Measurements from ENCODE around the gene RBM8A. TPM values are rescaled to one million over a fixed set of nuclear protein-coding genes. Genes with fewer than 3 reads are reported as not detected.
A peak's percentile ranks its signal among the peaks of the same experiment; 100 is the strongest.

The RBM8A gene
- total and polyA plus RNA-seq, 2 experiments from 2014 or later = 282 to 289 TPM

- Histone ChIP-seq H3K4me3 (no peak overlapping the region), H3K36me3 (no peaks in the 10 kb centered on the region), H3K4me1 (ENCODE audit: low read depth) (peaks cover 16% of the 10 kb centered on the region), H3K27me3 (no peaks in the 10 kb centered on the region), H3K27ac (no peak overlapping the region), H3K9me3 (ENCODE audit: low read depth) (no peaks in the 10 kb centered on the region)
- DNase-seq (ENCODE audit: low read depth in 1 of 2, low spot score in 1 of 2) = no peak
- TF ChIP-seq, protein P1, sequence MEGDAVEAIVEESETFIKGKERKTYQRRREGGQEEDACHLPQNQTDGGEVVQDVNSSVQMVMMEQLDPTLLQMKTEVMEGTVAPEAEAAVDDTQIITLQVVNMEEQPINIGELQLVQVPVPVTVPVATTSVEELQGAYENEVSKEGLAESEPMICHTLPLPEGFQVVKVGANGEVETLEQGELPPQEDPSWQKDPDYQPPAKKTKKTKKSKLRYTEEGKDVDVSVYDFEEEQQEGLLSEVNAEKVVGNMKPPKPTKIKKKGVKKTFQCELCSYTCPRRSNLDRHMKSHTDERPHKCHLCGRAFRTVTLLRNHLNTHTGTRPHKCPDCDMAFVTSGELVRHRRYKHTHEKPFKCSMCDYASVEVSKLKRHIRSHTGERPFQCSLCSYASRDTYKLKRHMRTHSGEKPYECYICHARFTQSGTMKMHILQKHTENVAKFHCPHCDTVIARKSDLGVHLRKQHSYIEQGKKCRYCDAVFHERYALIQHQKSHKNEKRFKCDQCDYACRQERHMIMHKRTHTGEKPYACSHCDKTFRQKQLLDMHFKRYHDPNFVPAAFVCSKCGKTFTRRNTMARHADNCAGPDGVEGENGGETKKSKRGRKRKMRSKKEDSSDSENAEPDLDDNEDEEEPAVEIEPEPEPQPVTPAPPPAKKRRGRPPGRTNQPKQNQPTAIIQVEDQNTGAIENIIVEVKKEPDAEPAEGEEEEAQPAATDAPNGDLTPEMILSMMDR (IDR thresholded peaks at IDR 0.05; ENCODE audit: low read depth, low read length) = no peak
These were observed 40.0 kb upstream of the RBM8A start for GRCh38 chr1:145967288-145967687.

DNA sequence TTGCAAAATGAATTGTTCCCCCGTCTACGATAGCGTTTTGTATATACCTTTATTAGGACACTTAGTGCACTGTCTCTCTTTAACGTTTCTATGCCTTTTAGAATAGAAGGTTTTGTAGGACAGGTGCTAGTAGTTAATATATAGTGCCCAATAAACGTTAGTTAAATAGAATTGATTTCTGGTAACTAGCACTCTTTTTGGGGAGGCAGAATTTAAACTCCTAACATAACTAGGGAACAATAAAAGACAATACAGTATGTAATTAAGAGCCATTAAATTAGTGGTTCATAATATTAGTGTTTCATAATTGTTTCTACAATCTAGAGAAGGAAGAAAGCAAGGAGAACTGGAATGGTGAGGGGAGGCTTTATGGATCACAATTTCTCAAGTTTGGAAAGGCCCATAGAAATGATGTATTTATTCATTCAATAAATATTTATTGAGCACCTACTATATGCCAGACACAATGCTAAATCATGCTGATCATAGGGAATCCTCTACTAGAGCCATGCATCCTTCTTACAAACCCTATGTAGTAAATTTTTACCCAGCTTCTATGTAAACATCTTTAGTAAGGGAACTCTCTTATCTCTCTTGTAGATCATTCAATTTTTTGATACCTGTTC, 37.9 kb upstream of the RBM8A start:
- TF ChIP-seq, protein P1 (IDR thresholded peaks at IDR 0.05; ENCODE audit: low read depth, low read length) = no peak
- peak overlapping the region; percentile 84 for H3K27ac ChIP-seq
- peak overlapping the region; percentile 60 for H3K4me3 ChIP-seq

DNA sequence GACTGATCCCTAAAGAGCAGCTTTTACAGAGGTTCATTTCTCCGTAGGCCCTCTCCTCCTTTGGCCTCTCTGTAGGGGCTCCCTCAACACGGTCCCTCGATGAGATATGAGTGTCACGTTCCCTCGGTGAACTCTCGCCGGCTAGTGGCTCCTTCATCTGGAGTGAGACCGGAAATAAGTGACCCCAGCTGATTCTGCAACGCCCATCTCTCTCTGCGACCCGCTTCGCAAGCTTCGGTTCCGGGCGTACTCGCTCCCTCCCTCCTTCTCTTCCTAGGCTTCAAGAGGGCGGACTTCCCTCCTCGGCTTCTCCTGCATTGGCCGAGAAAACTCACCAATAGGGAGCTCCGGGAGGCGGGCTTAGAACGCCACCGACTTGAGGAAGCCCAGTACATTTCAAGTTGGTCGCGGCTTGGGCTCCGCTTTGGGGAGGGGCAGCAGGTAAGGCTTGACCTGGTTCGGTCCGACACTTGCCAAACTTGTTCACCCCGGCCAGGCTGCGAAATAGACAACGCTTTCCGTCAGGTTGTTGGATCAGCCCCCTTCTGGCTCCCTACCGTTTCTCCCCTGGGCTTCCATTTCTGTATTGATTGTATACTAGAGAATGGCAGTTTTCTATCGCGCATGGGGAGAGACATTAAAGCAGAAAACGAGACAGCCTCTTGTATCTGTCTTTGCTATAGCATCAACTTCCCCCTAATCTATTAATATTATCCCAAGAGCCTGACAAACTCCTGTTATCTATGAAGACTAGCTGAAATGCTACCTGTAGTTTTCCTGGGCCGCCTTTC, 37.2 kb upstream of the RBM8A start, which contains the start of the genes ANKRD34A and POLR3GL:
Gene ANKRD34A (minus strand): TSS at position 248 of the 791 bp plus-strand sequence. CDS start 2,816 bp downstream, outside the sequence.
Gene POLR3GL (plus strand): TSS at position 363 of the 791 bp plus-strand sequence. CDS start 10,176 bp downstream, outside the sequence.
- TF ChIP-seq, protein P1 (IDR thresholded peaks at IDR 0.05; ENCODE audit: low read depth, low read length) = no peak
- H3K4me1 ChIP-seq (ENCODE audit: low read depth) = peaks cover 27% of the 10 kb centered on the region
- no peaks in the 10 kb centered on the region for H3K36me3 ChIP-seq
- DNase-seq (ENCODE audit: low read depth in 1 of 2, low spot score in 1 of 2) = peak; percentile 91 to 97
- no peaks in the 10 kb centered on the region for H3K27me3 ChIP-seq
- H3K9me3 ChIP-seq (ENCODE audit: low read depth) = no peaks in the 10 kb centered on the region
- peak within 1 kb of the TSS; percentile 60 for H3K4me3 ChIP-seq
- H3K27ac ChIP-seq = peak within 1 kb of the TSS; percentile 84

More for the DNA sequence above, 37.9 kb upstream of the RBM8A start:
- no peaks in the 10 kb centered on the region for H3K27me3 ChIP-seq
- H3K36me3 ChIP-seq = no peaks in the 10 kb centered on the region
- peaks cover 27% of the 10 kb centered on the region for H3K4me1 ChIP-seq (ENCODE audit: low read depth)
- no peak for DNase-seq (ENCODE audit: low read depth in 1 of 2, low spot score in 1 of 2)
- no peaks in the 10 kb centered on the region for H3K9me3 ChIP-seq (ENCODE audit: low read depth)

DNA sequence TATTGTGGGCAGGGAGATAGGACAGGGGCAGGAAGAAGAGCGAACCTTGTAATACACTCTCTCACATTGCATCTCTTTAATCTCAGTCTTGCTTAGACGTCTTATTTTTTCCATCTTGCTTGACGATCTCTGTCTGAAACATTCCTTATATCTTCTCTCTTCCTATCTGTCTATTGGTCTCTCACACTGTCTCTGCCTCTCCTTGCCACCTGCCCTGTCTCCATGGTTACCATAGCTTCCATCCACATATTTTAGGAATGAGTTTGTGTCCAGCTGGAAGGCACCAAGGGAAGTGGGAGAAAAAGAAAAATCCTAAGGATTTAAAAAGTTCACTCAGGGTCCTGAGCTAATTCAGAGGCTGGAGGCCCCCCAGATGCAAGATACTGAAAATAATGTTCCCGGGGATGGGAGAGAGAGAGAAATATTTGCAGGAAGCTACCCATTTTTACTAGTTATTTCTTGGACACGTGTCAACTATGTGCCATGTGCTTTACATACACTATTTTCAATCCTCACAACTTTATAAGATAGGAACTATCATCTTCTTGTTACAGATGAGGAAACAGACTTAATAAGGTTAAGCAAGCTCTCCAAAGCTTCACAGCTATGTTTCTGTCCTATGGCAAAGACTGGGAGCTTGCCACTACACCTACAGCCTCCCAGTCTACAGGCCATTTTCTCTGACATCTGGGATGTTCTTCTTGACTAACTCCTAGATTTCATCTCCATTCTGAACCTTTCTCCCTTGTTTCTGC, 36.2 kb upstream of the RBM8A start:
- Histone ChIP-seq H3K4me1 (ENCODE audit: low read depth) (peaks cover 27% of the 10 kb centered on the region), H3K4me3 (peak overlapping the region; percentile 60), H3K9me3 (ENCODE audit: low read depth) (no peaks in the 10 kb centered on the region), H3K36me3 (no peaks in the 10 kb centered on the region), H3K27ac (peak overlapping the region; percentile 84), H3K27me3 (peaks cover 3% of the 10 kb centered on the region)
- TF ChIP-seq, protein P1 (IDR thresholded peaks at IDR 0.05; ENCODE audit: low read depth, low read length) = no peak
- peak in 1 of 2 donors; percentile 61 for DNase-seq (ENCODE audit: low read depth in 1 of 2, low spot score in 1 of 2)

Measured in cardiac muscle cell (in vitro differentiated cells and primary cell).